Right lobe of liver (tissue), 4 donors: ENCODE measurements around the gene CLDN4.

Experiments
- POLR2A ChIP-seq: fragments of 450-650 bp; IDR thresholded peaks from one replicate; pipeline ENCODE4 v1.6.1; 2017; ENCODE audit warnings: antibody characterized with exemption, mild to moderate bottlenecking
- TF ChIP-seq, protein P1 (sequence below), 4 donors: fragments of 200-600 bp in 3 of 4; fragments of 450-650 bp in 1 of 4; IDR thresholded peaks; one replicate each; pipeline versions ENCODE4 v1.5.1 to v1.8.0; 2016 to 2022; ENCODE audit warnings: antibody characterized with exemption in 4 of 4, mild to moderate bottlenecking in 2 of 4
- donor health status: DM: no; HTN: no; CAD: no.
- donor health status: DM: no; HTN: no; CAD: no.
- donor health status: DM: no; HTN: yes; CAD: no.

DNA sequence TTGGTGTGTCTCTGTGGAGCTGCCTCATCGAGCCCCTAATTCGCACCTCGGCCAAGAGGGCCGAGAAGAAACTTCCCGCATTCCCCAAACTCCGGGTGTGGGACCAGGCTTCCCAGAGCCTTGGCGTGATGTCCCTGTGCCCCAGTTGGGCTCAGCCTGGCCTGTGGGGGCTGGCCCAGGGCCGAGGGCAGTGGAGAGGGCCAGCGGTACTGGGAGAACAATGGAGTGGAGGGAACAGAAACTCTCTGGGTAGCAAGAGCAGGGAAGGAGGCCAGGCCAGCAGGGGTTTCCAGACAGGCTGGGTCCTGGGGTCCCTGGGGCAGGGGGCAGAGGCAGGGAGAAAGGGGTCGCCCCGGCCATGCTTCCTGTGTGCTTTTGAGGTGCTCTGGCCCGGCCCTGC is 46.2 kb downstream of the CLDN4 start:
- TF ChIP-seq, protein P1, sequence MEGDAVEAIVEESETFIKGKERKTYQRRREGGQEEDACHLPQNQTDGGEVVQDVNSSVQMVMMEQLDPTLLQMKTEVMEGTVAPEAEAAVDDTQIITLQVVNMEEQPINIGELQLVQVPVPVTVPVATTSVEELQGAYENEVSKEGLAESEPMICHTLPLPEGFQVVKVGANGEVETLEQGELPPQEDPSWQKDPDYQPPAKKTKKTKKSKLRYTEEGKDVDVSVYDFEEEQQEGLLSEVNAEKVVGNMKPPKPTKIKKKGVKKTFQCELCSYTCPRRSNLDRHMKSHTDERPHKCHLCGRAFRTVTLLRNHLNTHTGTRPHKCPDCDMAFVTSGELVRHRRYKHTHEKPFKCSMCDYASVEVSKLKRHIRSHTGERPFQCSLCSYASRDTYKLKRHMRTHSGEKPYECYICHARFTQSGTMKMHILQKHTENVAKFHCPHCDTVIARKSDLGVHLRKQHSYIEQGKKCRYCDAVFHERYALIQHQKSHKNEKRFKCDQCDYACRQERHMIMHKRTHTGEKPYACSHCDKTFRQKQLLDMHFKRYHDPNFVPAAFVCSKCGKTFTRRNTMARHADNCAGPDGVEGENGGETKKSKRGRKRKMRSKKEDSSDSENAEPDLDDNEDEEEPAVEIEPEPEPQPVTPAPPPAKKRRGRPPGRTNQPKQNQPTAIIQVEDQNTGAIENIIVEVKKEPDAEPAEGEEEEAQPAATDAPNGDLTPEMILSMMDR (IDR thresholded peaks at IDR 0.05), result no peak
- TF ChIP-seq POLR2A, result no peak
